ENCODE measurements around the gene ADGRB3. TPM values are rescaled to one million over a fixed set of nuclear protein-coding genes. Genes with fewer than 3 reads are reported as not detected.

ADGRB3 gene
- polyA plus RNA-seq, 1 experiment = not detected

DNA sequence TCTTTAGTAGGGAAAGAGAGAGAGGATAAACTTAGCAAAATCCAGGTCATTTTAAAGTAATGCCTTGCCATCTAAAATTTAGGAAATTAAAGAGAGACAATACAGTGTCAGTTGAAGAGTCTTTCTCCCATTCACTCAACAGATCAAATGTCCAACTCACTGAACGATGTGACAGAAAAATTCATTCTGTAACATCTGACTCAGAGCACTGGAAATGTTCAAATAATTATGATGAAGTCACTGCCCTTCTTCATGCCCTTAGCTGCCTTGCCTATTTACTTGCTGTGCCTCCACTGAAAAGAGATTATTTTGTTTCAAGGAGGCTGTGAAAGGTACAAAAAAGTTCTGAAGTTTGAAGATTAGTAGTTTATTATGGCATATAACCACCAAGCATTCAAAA, 434.8 kb downstream of the ADGRB3 start:
- no peak for DNase-seq (ENCODE audit: low read depth, low spot score)
- Histone ChIP-seq H3K4me3 (ENCODE audit: low read depth, low read length) (no peak overlapping the region), H3K27me3 (ENCODE audit: control insufficient read depth, insufficient read depth, low read length) (no peaks in the 10 kb centered on the region), H3K27ac (ENCODE audit: low read depth, low read length) (no peak overlapping the region), H3K9me3 (ENCODE audit: control insufficient read depth, insufficient read depth, low read length) (no peaks in the 10 kb centered on the region)
- ChIA-PET CTCF (no interaction called here), POLR2A (no interaction called here)
- TF ChIP-seq, protein P1, sequence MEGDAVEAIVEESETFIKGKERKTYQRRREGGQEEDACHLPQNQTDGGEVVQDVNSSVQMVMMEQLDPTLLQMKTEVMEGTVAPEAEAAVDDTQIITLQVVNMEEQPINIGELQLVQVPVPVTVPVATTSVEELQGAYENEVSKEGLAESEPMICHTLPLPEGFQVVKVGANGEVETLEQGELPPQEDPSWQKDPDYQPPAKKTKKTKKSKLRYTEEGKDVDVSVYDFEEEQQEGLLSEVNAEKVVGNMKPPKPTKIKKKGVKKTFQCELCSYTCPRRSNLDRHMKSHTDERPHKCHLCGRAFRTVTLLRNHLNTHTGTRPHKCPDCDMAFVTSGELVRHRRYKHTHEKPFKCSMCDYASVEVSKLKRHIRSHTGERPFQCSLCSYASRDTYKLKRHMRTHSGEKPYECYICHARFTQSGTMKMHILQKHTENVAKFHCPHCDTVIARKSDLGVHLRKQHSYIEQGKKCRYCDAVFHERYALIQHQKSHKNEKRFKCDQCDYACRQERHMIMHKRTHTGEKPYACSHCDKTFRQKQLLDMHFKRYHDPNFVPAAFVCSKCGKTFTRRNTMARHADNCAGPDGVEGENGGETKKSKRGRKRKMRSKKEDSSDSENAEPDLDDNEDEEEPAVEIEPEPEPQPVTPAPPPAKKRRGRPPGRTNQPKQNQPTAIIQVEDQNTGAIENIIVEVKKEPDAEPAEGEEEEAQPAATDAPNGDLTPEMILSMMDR (IDR thresholded peaks at IDR 0.05; ENCODE audit: low read depth, low read length) = no peak

- H3K9me3 ChIP-seq (ENCODE audit: control insufficient read depth, insufficient read depth, low read length) = no peaks in the 10 kb centered on the region
- no peak overlapping the region for H3K4me3 ChIP-seq (ENCODE audit: low read depth, low read length)
- H3K27ac ChIP-seq (ENCODE audit: low read depth, low read length) = no peak overlapping the region
- no peaks in the 10 kb centered on the region for H3K27me3 ChIP-seq (ENCODE audit: control insufficient read depth, insufficient read depth, low read length)
- ChIA-PET CTCF (no interaction called here), POLR2A (no interaction called here)
- TF ChIP-seq, protein P1 (IDR thresholded peaks at IDR 0.05; ENCODE audit: low read depth, low read length) = no peak
- DNase-seq (ENCODE audit: low read depth, low spot score) = no peak
Observed at GRCh38 chr6:69072796-69073195, 437.7 kb downstream of the ADGRB3 start.

- TF ChIP-seq, protein P1 (IDR thresholded peaks at IDR 0.05; ENCODE audit: low read depth, low read length) = no peak
- H3K27ac ChIP-seq (ENCODE audit: low read depth, low read length) = no peak overlapping the region
- ChIA-PET POLR2A (no interaction called here), CTCF (no interaction called here)
- DNase-seq (ENCODE audit: low read depth, low spot score) = no peak
- H3K27me3 ChIP-seq (ENCODE audit: control insufficient read depth, insufficient read depth, low read length) = no peaks in the 10 kb centered on the region
- no peaks in the 10 kb centered on the region for H3K9me3 ChIP-seq (ENCODE audit: control insufficient read depth, insufficient read depth, low read length)
- H3K4me3 ChIP-seq (ENCODE audit: low read depth, low read length) = no peak overlapping the region
Observed at GRCh38 chr6:69084746-69085335, 449.8 kb downstream of the ADGRB3 start.

DNA sequence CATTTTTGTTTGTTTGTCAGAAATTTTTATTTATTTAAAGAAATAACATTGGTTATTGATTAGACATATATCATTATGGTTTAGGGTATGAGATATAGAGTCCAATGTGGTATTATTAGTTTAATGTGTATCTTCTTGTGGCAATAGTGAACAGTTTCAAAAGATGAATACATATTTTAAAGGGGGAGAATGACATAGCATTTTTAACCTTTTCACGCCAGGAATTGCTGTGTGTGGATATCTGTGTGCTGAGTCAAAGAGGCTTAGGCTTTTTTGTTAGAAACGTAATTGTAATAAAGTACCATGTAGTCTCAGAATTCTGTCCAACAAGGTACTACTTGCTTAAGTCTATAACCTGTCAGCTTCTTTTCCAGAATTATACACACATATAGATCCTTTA, 451.6 kb downstream of the ADGRB3 start:
- DNase-seq (ENCODE audit: low read depth, low spot score) = no peak
- Histone ChIP-seq H3K4me3 (ENCODE audit: low read depth, low read length) (no peak overlapping the region), H3K27me3 (ENCODE audit: control insufficient read depth, insufficient read depth, low read length) (no peaks in the 10 kb centered on the region), H3K27ac (ENCODE audit: low read depth, low read length) (no peak overlapping the region), H3K9me3 (ENCODE audit: control insufficient read depth, insufficient read depth, low read length) (no peaks in the 10 kb centered on the region)
- ChIA-PET POLR2A (no interaction called here), CTCF (interaction anchor here (1.1 kb wide), 1 partner anchor 119 kb away, joined by 3 read pairs; no protein-coding TSS in a partner anchor)
- TF ChIP-seq, protein P1 (IDR thresholded peaks at IDR 0.05; ENCODE audit: low read depth, low read length) = no peak

DNA sequence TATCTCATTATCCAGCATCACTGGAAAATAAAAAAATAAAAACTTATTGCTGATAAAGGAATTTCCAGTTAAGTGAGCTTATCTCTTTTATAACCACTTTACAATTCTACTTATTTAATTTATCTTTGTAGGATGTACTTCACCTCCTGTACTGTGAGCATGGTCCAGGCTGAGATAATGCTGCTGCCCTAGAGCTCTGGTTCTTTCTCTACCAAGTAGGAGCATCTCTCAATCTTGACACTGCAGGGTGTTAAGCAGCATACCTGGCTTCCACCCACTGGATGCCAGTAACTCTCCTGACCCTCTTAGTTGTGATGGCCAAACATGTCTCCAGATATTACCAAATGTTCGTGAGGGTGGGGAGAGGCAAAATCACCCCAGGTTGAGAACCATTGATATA, 454.5 kb downstream of the ADGRB3 start:
- H3K9me3 ChIP-seq (ENCODE audit: control insufficient read depth, insufficient read depth, low read length) = no peaks in the 10 kb centered on the region
- POLR2A ChIA-PET = no interaction called here
- no peak overlapping the region for H3K27ac ChIP-seq (ENCODE audit: low read depth, low read length)
- CTCF ChIA-PET = no interaction called here
- no peaks in the 10 kb centered on the region for H3K27me3 ChIP-seq (ENCODE audit: control insufficient read depth, insufficient read depth, low read length)
- TF ChIP-seq, protein P1 (IDR thresholded peaks at IDR 0.05; ENCODE audit: low read depth, low read length) = no peak
- DNase-seq (ENCODE audit: low read depth, low spot score) = no peak
- H3K4me3 ChIP-seq (ENCODE audit: low read depth, low read length) = no peak overlapping the region
